Measurements from ENCODE around the gene SLC6A11. TPM values are rescaled to one million over a fixed set of nuclear protein-coding genes. Genes with fewer than 3 reads are reported as not detected.

The SLC6A11 gene
- polyA plus RNA-seq, 1 donor (not counting 4 experiments of a cell fraction or from before 2014, with no cell fraction given): 9.8 TPM

GRCh38 chr3:10775828-10776227 is 40.2 kb upstream of the SLC6A11 start:
- no peak overlapping the region for H3K4me2 ChIP-seq (ENCODE audit: control insufficient read depth, extremely low read depth, insufficient read depth, low read depth, low read length)
- no peaks in the 10 kb centered on the region for H3K9me1 ChIP-seq (ENCODE audit: control insufficient read depth, extremely low read depth, insufficient read depth, low read length)
- no peaks in the 10 kb centered on the region for H3K9me3 ChIP-seq (ENCODE audit: control insufficient read depth, low read depth, low read length)
- H3K27me3 ChIP-seq (ENCODE audit: control insufficient read depth, extremely low read depth, insufficient read depth, low read length): no peaks in the 10 kb centered on the region
- dilution Hi-C loops (cut with MboI; ENCODE audit: extremely low pct_ligation_motif_present, low sequenced_read_pairs): no loop called here
- no peak overlapping the region for H3K9ac ChIP-seq (ENCODE audit: control insufficient read depth, extremely low read depth, insufficient read depth, low read length)
- no peak for FAIRE-seq
- no peaks in the 10 kb centered on the region for H3K79me2 ChIP-seq (ENCODE audit: control insufficient read depth, insufficient read depth, low read length)
- no peaks in the 10 kb centered on the region for H4K20me1 ChIP-seq (ENCODE audit: control insufficient read depth, extremely low read depth, insufficient read depth, low read length)
- H3K27ac ChIP-seq (ENCODE audit: control insufficient read depth, insufficient read depth, low read length): no peak overlapping the region
- H2AFZ ChIP-seq (ENCODE audit: control insufficient read depth, low read length): no peak overlapping the region
- TF ChIP-seq CTCF (optimal IDR thresholded peaks at IDR 0.05 in 1 of 3, IDR thresholded peaks at IDR 0.05 in 1 of 3, conservative IDR thresholded peaks at IDR 0.05 in 1 of 3; ENCODE audit: extremely low read depth in 1 of 3, insufficient read depth in 2 of 3, low read length in 3 of 3) (no peak), EZH2 (IDR thresholded peaks at IDR 0.05; ENCODE audit: low read length) (no peak)
- no peaks in the 10 kb centered on the region for H3K36me3 ChIP-seq (ENCODE audit: control insufficient read depth in 2 of 2, extremely low read depth in 1 of 2, insufficient read depth in 2 of 2, low read length in 2 of 2)
- no peak overlapping the region for H3K4me3 ChIP-seq (ENCODE audit: control insufficient read depth in 2 of 3, extremely low read depth in 1 of 3, insufficient read depth in 2 of 3, low read depth in 1 of 3, low read length in 3 of 3)
- H3K4me1 ChIP-seq (ENCODE audit: control insufficient read depth, extremely low read depth, insufficient read depth, low read length): peaks cover 33% of the 10 kb centered on the region
- no peak for DNase-seq (ENCODE audit: low read depth, low spot score)

- Histone ChIP-seq H3K4me3 (ENCODE audit: control insufficient read depth in 2 of 3, extremely low read depth in 1 of 3, insufficient read depth in 2 of 3, low read depth in 1 of 3, low read length in 3 of 3) (no peak overlapping the region), H3K4me1 (ENCODE audit: control insufficient read depth, extremely low read depth, insufficient read depth, low read length) (peaks cover 20% of the 10 kb centered on the region), H3K79me2 (ENCODE audit: control insufficient read depth, insufficient read depth, low read length) (no peaks in the 10 kb centered on the region), H3K36me3 (ENCODE audit: control insufficient read depth in 2 of 2, extremely low read depth in 1 of 2, insufficient read depth in 2 of 2, low read length in 2 of 2) (no peaks in the 10 kb centered on the region), H3K27ac (ENCODE audit: control insufficient read depth, insufficient read depth, low read length) (no peak overlapping the region), H2AFZ (ENCODE audit: control insufficient read depth, low read length) (no peak overlapping the region), H3K9ac (ENCODE audit: control insufficient read depth, extremely low read depth, insufficient read depth, low read length) (no peak overlapping the region), H4K20me1 (ENCODE audit: control insufficient read depth, extremely low read depth, insufficient read depth, low read length) (no peaks in the 10 kb centered on the region), H3K9me1 (ENCODE audit: control insufficient read depth, extremely low read depth, insufficient read depth, low read length) (no peaks in the 10 kb centered on the region), H3K9me3 (ENCODE audit: control insufficient read depth, low read depth, low read length) (no peaks in the 10 kb centered on the region), H3K27me3 (ENCODE audit: control insufficient read depth, extremely low read depth, insufficient read depth, low read length) (no peaks in the 10 kb centered on the region), H3K4me2 (ENCODE audit: control insufficient read depth, extremely low read depth, insufficient read depth, low read depth, low read length) (no peak overlapping the region)
- no peak for DNase-seq (ENCODE audit: low read depth, low spot score)
- TF ChIP-seq EZH2 (IDR thresholded peaks at IDR 0.05; ENCODE audit: low read length) (no peak), CTCF (optimal IDR thresholded peaks at IDR 0.05 in 1 of 3, IDR thresholded peaks at IDR 0.05 in 1 of 3, conservative IDR thresholded peaks at IDR 0.05 in 1 of 3; ENCODE audit: extremely low read depth in 1 of 3, insufficient read depth in 2 of 3, low read length in 3 of 3) (no peak)
- FAIRE-seq: no peak
- dilution Hi-C loops (cut with MboI; ENCODE audit: extremely low pct_ligation_motif_present, low sequenced_read_pairs): no loop called here
Observed at GRCh38 chr3:10777627-10778026, 38.4 kb upstream of the SLC6A11 start.
